Left ventricle myocardium superior (tissue), 1 donor: ENCODE measurements around the gene ITGA4. TPM values are rescaled to one million over a fixed set of nuclear protein-coding genes. Genes with fewer than 3 reads are reported as not detected.

Experiments used
- ATAC-seq: fragments of 200-7000 bp; cut with Tn5 transposase; one replicate; pipeline ENCODE4 v1.9.1; 2020; ENCODE audit warnings: mild to moderate bottlenecking, moderate library complexity
- DNase-seq: peaks from one replicate; pipeline ENCODE4 v3.0.0-alpha.2; 2020
- intact Hi-C: fragments of 100-400 bp; cut with micrococcal nuclease; formaldehyde crosslinking; loops from one replicate; pipeline ENCODE4 v1.11.0; 2022
- total RNA-seq: library from RNA; stranded (reverse); fragmentation: NEBNext Ultra II Directional; extraction: Animal tissue kit (Norgen Biotek cat#: 25700); gene quantifications from one replicate; pipeline ENCODE4 v1.2.1, GENCODE V29; 2021
- donor health status: DM: no; HTN: yes; CAD: no; lungs with severe emphysema.

The ITGA4 gene
- total RNA-seq, 1 donor from 2014 or later = 1.5 TPM

- ATAC-seq (no peak), DNase-seq (no peak)
- intact Hi-C loops = no loop called here
These were observed 101.2 kb downstream of the ITGA4 start for GRCh38 chr2:181558371-181558770.

GRCh38 chr2:181563101-181563692, 106.0 kb downstream of the ITGA4 start:
- ATAC-seq (no peak), DNase-seq (no peak)
- intact Hi-C loops = no loop called here

GRCh38 chr2:181566334-181567032, 109.3 kb downstream of the ITGA4 start:
- ATAC-seq (no peak), DNase-seq (no peak)
- intact Hi-C loops = no loop called here

- DNase-seq (no peak), ATAC-seq (no peak)
- intact Hi-C loops = no loop called here
These were observed 112.9 kb downstream of the ITGA4 start for GRCh38 chr2:181570059-181570458.

GRCh38 chr2:181570833-181571661, 113.9 kb downstream of the ITGA4 start:
- ATAC-seq = no peak
- no peak for DNase-seq
- intact Hi-C loops = no loop called here

GRCh38 chr2:181573140-181573736, 116.1 kb downstream of the ITGA4 start:
- DNase-seq (no peak), ATAC-seq (no peak)
- intact Hi-C loops = no loop called here

- DNase-seq (no peak), ATAC-seq (no peak)
- intact Hi-C loops = no loop called here
These were observed 117.1 kb downstream of the ITGA4 start for GRCh38 chr2:181574321-181574720.

- ATAC-seq (no peak), DNase-seq (no peak)
- intact Hi-C loops = no loop called here
These were observed 118.0 kb downstream of the ITGA4 start for GRCh38 chr2:181575024-181575649.

GRCh38 chr2:181575650-181576025, 118.5 kb downstream of the ITGA4 start:
- no peak for DNase-seq
- no peak for ATAC-seq
- intact Hi-C loops = no loop called here

- ATAC-seq (no peak), DNase-seq (no peak)
- intact Hi-C loops = no loop called here
These were observed 119.2 kb downstream of the ITGA4 start for GRCh38 chr2:181576431-181576830.

GRCh38 chr2:181578829-181579228, 121.6 kb downstream of the ITGA4 start:
- DNase-seq (no peak), ATAC-seq (no peak)
- intact Hi-C loops = no loop called here

GRCh38 chr2:181581534-181581933, 124.3 kb downstream of the ITGA4 start:
- intact Hi-C loops = loop anchor here (10.0 kb wide), 1 partner anchor 133 kb away; no protein-coding TSS in a partner anchor

GRCh38 chr2:181585732-181586131, 128.5 kb downstream of the ITGA4 start:
- ATAC-seq (no peak), DNase-seq (no peak)
- intact Hi-C loops = loop anchor here (10.0 kb wide), 1 partner anchor 129 kb away; no protein-coding TSS in a partner anchor

More at GRCh38 chr2:181581534-181581933, 124.3 kb downstream of the ITGA4 start:
- no peak for DNase-seq
- ATAC-seq = no peak

Other genes with a start within 250 kb of the ITGA4 start
- not detected for gene CERKL, start 199.7 kb downstream of the ITGA4 start, total RNA-seq
- not detected for gene NEUROD1, start 223.1 kb downstream of the ITGA4 start, total RNA-seq